Gastroesophageal sphincter (tissue), 4 donors: ENCODE measurements around the gene TSPOAP1. TPM values are rescaled to one million over a fixed set of nuclear protein-coding genes. Genes with fewer than 3 reads are reported as not detected.

Experiments
- ATAC-seq: fragments of 150-250 bp; one replicate; pipeline ENCODE4 v1.9.1; 2016; ENCODE audit warnings: mild to moderate bottlenecking, moderate library complexity
- H3K27ac ChIP-seq, 4 donors: fragments of 200-600 bp; sonication (generic) in 3 of 4; 1 replicate in 3 of 4; 2 replicates in 1 of 4; pipeline ENCODE4 v1.5.1; 2016 to 2019
- H3K27me3 ChIP-seq: fragments of 200-600 bp; sonication (generic); one replicate; pipeline ENCODE4 v1.5.1; 2019
- H3K36me3 ChIP-seq, 2 donors: fragments of 200-600 bp; sonication (generic); one replicate each; pipeline ENCODE4 v1.5.1; 2019; ENCODE audit warnings: control low read depth in 1 of 2
- H3K4me1 ChIP-seq, 3 donors: fragments of 200-600 bp; sonication (generic); 1 replicate in 2 of 3; 2 replicates in 1 of 3; pipeline ENCODE4 v1.5.1; 2016 to 2019; ENCODE audit warnings: control low read depth in 2 of 3
- H3K4me3 ChIP-seq, 2 donors: fragments of 200-600 bp; sonication (generic); one replicate each; pipeline ENCODE4 v1.5.1; 2019; ENCODE audit warnings: mild to moderate bottlenecking in 1 of 2, moderate library complexity in 1 of 2
- H3K9me3 ChIP-seq, 3 donors: fragments of 200-600 bp; sonication (generic); one replicate each; pipeline ENCODE4 v1.5.1; 2017 to 2019; ENCODE audit warnings: control low read depth in 2 of 3
- CTCF ChIP-seq, 4 experiments: fragments of 200-600 bp in 2 of 4; fragments of 450-650 bp in 2 of 4; sonication (generic) in 1 of 4; IDR thresholded peaks; one replicate each; pipeline ENCODE4 v1.5.1; 2017 to 2019; ENCODE audit warnings: antibody characterized with exemption in 4 of 4, mild to moderate bottlenecking in 2 of 4, moderate library complexity in 2 of 4
- EP300 ChIP-seq: sonication (generic); formaldehyde crosslinking; IDR thresholded peaks from one replicate; pipeline ENCODE4 v1.6.1; 2017; ENCODE audit warnings: antibody characterized with exemption, mild to moderate bottlenecking
- POLR2A ChIP-seq, 2 donors: fragments of 450-650 bp; IDR thresholded peaks; one replicate each; pipeline ENCODE4 v1.6.1; 2017; ENCODE audit warnings: antibody characterized with exemption in 2 of 2, mild to moderate bottlenecking in 2 of 2, moderate library complexity in 1 of 2
- POLR2AphosphoS5 ChIP-seq: sonication (generic); formaldehyde crosslinking; IDR thresholded peaks from one replicate; pipeline ENCODE4 v1.6.1; 2017; ENCODE audit warnings: antibody characterized with exemption
- WGBS, 2 donors: methylation state at CpG; one replicate each; pipeline ENCODE4 v1.1.5; 2018; ENCODE audit warnings: low coverage in 1 of 2; 5-methylcytosine and 5-hydroxymethylcytosine counted together
- total RNA-seq, 4 donors: library from RNA; depleted of rRNA; stranded (reverse); fragments of >200 nt; gene quantifications; one replicate each; pipeline ENCODE4 v1.1.0, GENCODE V29; 2016

Gene TSPOAP1
- total RNA-seq, 4 donors from 2014 or later = 7.4 to 44.8 (median 23.0) TPM

GRCh38 chr17:58309918-58310259 lies 18.7 kb downstream of the TSPOAP1 start:
- no peaks in the 10 kb centered on the region for H3K9me3 ChIP-seq
- H3K27me3 ChIP-seq = no peaks in the 10 kb centered on the region
- H3K4me1 ChIP-seq = no peaks in the 10 kb centered on the region
- no peak overlapping the region for H3K27ac ChIP-seq
- WGBS, 2 donors = 80 to 100% methylated on average over 1 of the region's 5 CpGs
- peaks cover 0 to 73% of the 10 kb centered on the region in 2 donors for H3K36me3 ChIP-seq
- H3K4me3 ChIP-seq = no peak overlapping the region
- TF ChIP-seq POLR2AphosphoS5 = no peak
- no peak for TF ChIP-seq CTCF (IDR thresholded peaks at IDR 0.05)
- TF ChIP-seq EP300 = no peak
- TF ChIP-seq POLR2A (IDR thresholded peaks at IDR 0.05) = no peak
- ATAC-seq = no peak

GRCh38 chr17:58308985-58309917 lies 19.3 kb downstream of the TSPOAP1 start:
- Histone ChIP-seq H3K36me3 (peaks cover 0 to 70% of the 10 kb centered on the region in 2 donors), H3K4me3 (no peak overlapping the region), H3K27me3 (no peaks in the 10 kb centered on the region), H3K27ac (no peak overlapping the region), H3K9me3 (no peaks in the 10 kb centered on the region), H3K4me1 (no peaks in the 10 kb centered on the region)
- no peak for ATAC-seq
- TF ChIP-seq POLR2AphosphoS5 (no peak), POLR2A (IDR thresholded peaks at IDR 0.05) (no peak), CTCF (IDR thresholded peaks at IDR 0.05) (no peak), EP300 (no peak)
- WGBS, 2 donors = 60 to 94% methylated on average over 1 to 3 of the region's 21 CpGs

- Histone ChIP-seq H3K9me3 (no peaks in the 10 kb centered on the region), H3K27me3 (no peaks in the 10 kb centered on the region), H3K4me1 (no peaks in the 10 kb centered on the region), H3K4me3 (no peak overlapping the region), H3K27ac (no peak overlapping the region), H3K36me3 (peaks cover 0 to 64% of the 10 kb centered on the region in 2 donors)
- no peak for TF ChIP-seq POLR2A (IDR thresholded peaks at IDR 0.05)
- peak in 1 of 4 experiments; percentile 24 for TF ChIP-seq CTCF (IDR thresholded peaks at IDR 0.05)
- ATAC-seq = no peak
- WGBS, 2 donors = 50 to 60% methylated on average over 1 to 2 of the region's 32 CpGs
Observed at GRCh38 chr17:58308173-58308984, 20.2 kb downstream of the TSPOAP1 start.

- no peak overlapping the region for H3K4me3 ChIP-seq
- TF ChIP-seq CTCF (IDR thresholded peaks at IDR 0.05) (no peak), EP300 (no peak), POLR2A (IDR thresholded peaks at IDR 0.05) (no peak), POLR2AphosphoS5 (no peak)
- no peaks in the 10 kb centered on the region for H3K4me1 ChIP-seq
- H3K27ac ChIP-seq = no peak overlapping the region
- 67 to 80% methylated on average over 2 to 8 of the region's 20 CpGs for WGBS, 2 donors
- no peak for ATAC-seq
- no peaks in the 10 kb centered on the region for H3K27me3 ChIP-seq
- peaks cover 0 to 64% of the 10 kb centered on the region in 2 donors for H3K36me3 ChIP-seq
- H3K9me3 ChIP-seq = no peaks in the 10 kb centered on the region
Observed at GRCh38 chr17:58307468-58308172, 21.0 kb downstream of the TSPOAP1 start.
